SK-N-SH (cell line): Measurements from ENCODE around the gene ESD.

Experiments
- EP300 ChIP-seq, 2 experiments: IDR thresholded peaks; 2 replicates each; pipeline versions ENCODE4 v1.4.0 to v1.6.1; 2012; ENCODE audit warnings: borderline replicate concordance in 1 of 2, low read depth in 1 of 2, low read length in 1 of 2
- FOSL2 ChIP-seq: IDR thresholded peaks from 2 replicates; pipeline ENCODE4 v1.4.0; 2012; ENCODE audit warnings: low read depth, mild to moderate bottlenecking, moderate library complexity, borderline replicate concordance
- GABPA ChIP-seq: IDR thresholded peaks from 2 replicates; pipeline ENCODE4 v1.4.0; 2012; ENCODE audit warnings: low read depth, mild to moderate bottlenecking
- MEF2A ChIP-seq: IDR thresholded peaks from 2 replicates; pipeline ENCODE4 v1.4.0; 2012; ENCODE audit warnings: low read depth, borderline replicate concordance
- MXI1 ChIP-seq: IDR thresholded peaks from 2 replicates; pipeline ENCODE4 v1.6.1; 2012; ENCODE audit warnings: mild to moderate bottlenecking, low read depth, low read length, improper control_type of control experiment
- NRF1 ChIP-seq: IDR thresholded peaks from 2 replicates; pipeline ENCODE4 v1.6.1; 2012; ENCODE audit warnings: low read depth, mild to moderate bottlenecking, low read length
- RXRA ChIP-seq: IDR thresholded peaks from 2 replicates; pipeline ENCODE4 v1.4.0; 2012; ENCODE audit warnings: low read depth, mild to moderate bottlenecking, borderline replicate concordance
- TCF12 ChIP-seq: IDR thresholded peaks from 2 replicates; pipeline ENCODE4 v1.4.0; 2012
- YY1 ChIP-seq: IDR thresholded peaks from 2 replicates; pipeline ENCODE4 v1.4.0; 2012; ENCODE audit warnings: low read depth, mild to moderate bottlenecking
- TF ChIP-seq, protein P1 (sequence below): IDR thresholded peaks from 2 replicates; pipeline ENCODE4 v1.6.1; 2012; ENCODE audit warnings: mild to moderate bottlenecking, low read depth, low read length, moderate library complexity
- TF ChIP-seq, protein P2 (sequence below): fragments of 200-600 bp; sonication (generic); IDR thresholded peaks from 2 replicates; pipeline ENCODE4 v1.6.1; 2017; ENCODE audit warnings: antibody characterized with exemption, mild to moderate bottlenecking, moderate library complexity
- TF ChIP-seq, protein P3 (sequence below): IDR thresholded peaks from 2 replicates; pipeline ENCODE4 v1.4.0; 2012; ENCODE audit warnings: low read depth, borderline replicate concordance
- TF ChIP-seq, protein P4 (sequence below): IDR thresholded peaks from 2 replicates; pipeline ENCODE4; 2012

DNA sequence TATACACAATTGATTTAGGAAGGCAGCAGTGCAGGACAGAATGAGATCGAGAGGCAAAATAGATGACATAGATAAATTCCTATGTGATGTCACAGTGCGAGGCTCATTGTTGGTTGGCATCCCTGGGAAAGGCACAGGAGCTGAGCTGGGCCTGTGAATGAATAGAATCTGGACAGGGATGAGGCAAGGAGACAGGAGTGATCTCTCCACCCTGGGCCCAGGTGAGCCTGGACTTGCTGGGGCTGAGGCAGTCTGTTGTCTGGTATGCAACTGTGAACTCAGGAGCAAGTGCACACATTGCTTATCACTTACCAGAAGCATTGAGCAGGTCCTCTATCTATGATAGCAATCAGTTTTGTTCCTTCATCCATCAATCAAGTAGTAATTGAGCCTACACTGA, 48.2 kb upstream of the ESD start:
- no peak for TF ChIP-seq MEF2A
- TF ChIP-seq, protein P1, sequence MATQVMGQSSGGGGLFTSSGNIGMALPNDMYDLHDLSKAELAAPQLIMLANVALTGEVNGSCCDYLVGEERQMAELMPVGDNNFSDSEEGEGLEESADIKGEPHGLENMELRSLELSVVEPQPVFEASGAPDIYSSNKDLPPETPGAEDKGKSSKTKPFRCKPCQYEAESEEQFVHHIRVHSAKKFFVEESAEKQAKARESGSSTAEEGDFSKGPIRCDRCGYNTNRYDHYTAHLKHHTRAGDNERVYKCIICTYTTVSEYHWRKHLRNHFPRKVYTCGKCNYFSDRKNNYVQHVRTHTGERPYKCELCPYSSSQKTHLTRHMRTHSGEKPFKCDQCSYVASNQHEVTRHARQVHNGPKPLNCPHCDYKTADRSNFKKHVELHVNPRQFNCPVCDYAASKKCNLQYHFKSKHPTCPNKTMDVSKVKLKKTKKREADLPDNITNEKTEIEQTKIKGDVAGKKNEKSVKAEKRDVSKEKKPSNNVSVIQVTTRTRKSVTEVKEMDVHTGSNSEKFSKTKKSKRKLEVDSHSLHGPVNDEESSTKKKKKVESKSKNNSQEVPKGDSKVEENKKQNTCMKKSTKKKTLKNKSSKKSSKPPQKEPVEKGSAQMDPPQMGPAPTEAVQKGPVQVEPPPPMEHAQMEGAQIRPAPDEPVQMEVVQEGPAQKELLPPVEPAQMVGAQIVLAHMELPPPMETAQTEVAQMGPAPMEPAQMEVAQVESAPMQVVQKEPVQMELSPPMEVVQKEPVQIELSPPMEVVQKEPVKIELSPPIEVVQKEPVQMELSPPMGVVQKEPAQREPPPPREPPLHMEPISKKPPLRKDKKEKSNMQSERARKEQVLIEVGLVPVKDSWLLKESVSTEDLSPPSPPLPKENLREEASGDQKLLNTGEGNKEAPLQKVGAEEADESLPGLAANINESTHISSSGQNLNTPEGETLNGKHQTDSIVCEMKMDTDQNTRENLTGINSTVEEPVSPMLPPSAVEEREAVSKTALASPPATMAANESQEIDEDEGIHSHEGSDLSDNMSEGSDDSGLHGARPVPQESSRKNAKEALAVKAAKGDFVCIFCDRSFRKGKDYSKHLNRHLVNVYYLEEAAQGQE = no peak
- no peak for TF ChIP-seq GABPA
- TF ChIP-seq TCF12 = no peak
- no peak for TF ChIP-seq FOSL2
- TF ChIP-seq EP300 (IDR thresholded peaks at IDR 0.05; ENCODE audit: borderline replicate concordance in 1 of 2, low read depth in 1 of 2, low read length in 1 of 2) = no peak
- TF ChIP-seq, protein P2, sequence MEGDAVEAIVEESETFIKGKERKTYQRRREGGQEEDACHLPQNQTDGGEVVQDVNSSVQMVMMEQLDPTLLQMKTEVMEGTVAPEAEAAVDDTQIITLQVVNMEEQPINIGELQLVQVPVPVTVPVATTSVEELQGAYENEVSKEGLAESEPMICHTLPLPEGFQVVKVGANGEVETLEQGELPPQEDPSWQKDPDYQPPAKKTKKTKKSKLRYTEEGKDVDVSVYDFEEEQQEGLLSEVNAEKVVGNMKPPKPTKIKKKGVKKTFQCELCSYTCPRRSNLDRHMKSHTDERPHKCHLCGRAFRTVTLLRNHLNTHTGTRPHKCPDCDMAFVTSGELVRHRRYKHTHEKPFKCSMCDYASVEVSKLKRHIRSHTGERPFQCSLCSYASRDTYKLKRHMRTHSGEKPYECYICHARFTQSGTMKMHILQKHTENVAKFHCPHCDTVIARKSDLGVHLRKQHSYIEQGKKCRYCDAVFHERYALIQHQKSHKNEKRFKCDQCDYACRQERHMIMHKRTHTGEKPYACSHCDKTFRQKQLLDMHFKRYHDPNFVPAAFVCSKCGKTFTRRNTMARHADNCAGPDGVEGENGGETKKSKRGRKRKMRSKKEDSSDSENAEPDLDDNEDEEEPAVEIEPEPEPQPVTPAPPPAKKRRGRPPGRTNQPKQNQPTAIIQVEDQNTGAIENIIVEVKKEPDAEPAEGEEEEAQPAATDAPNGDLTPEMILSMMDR = no peak
- TF ChIP-seq, protein P3, sequence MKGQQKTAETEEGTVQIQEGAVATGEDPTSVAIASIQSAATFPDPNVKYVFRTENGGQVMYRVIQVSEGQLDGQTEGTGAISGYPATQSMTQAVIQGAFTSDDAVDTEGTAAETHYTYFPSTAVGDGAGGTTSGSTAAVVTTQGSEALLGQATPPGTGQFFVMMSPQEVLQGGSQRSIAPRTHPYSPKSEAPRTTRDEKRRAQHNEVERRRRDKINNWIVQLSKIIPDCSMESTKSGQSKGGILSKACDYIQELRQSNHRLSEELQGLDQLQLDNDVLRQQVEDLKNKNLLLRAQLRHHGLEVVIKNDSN = no peak
- TF ChIP-seq NRF1 = no peak
- TF ChIP-seq RXRA = no peak
- TF ChIP-seq, protein P4, sequence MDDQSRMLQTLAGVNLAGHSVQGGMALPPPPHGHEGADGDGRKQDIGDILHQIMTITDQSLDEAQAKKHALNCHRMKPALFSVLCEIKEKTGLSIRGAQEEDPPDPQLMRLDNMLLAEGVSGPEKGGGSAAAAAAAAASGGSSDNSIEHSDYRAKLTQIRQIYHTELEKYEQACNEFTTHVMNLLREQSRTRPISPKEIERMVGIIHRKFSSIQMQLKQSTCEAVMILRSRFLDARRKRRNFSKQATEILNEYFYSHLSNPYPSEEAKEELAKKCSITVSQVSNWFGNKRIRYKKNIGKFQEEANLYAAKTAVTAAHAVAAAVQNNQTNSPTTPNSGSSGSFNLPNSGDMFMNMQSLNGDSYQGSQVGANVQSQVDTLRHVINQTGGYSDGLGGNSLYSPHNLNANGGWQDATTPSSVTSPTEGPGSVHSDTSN = no peak
- no peak for TF ChIP-seq YY1
- TF ChIP-seq MXI1 = no peak
